Measurements from ENCODE around the gene CENPT. TPM values are rescaled to one million over a fixed set of nuclear protein-coding genes. Genes with fewer than 3 reads are reported as not detected.

Gene CENPT
- total RNA-seq, 1 donor from 2014 or later = 48.3 TPM

Other genes starting within 250 kb of the CENPT start
- gene CARMIL2, start 202.5 kb downstream of the CENPT start, total RNA-seq = 0.08 and 0.83 TPM in 2 replicates
- gene ACD, start 187.4 kb downstream of the CENPT start, total RNA-seq = 15.8 and 17.5 TPM in 2 replicates
- 3.4 and 4.1 TPM in 2 replicates for gene PARD6A, start 186.7 kb downstream of the CENPT start, total RNA-seq
- gene ENKD1, start 180.9 kb downstream of the CENPT start, total RNA-seq = 11.1 and 12.7 TPM in 2 replicates
- gene C16orf86, start 180.9 kb downstream of the CENPT start, total RNA-seq = 10.8 and 11.6 TPM in 2 replicates
- gene GFOD2, start 128.4 kb downstream of the CENPT start, total RNA-seq = 10.5 and 11.2 TPM in 2 replicates
- 6.9 and 9.4 TPM in 2 replicates for gene RANBP10, start 41.1 kb downstream of the CENPT start, total RNA-seq
- 1.1 and 4.5 TPM in 2 replicates for gene TSNAXIP1, start 40.8 kb downstream of the CENPT start, total RNA-seq
- gene THAP11, start 5.4 kb downstream of the CENPT start, total RNA-seq = 67.0 and 73.3 TPM in 2 replicates
- 120 and 182 TPM in 2 replicates for gene NUTF2, start 760 bp downstream of the CENPT start, total RNA-seq
- 147 and 164 TPM in 2 replicates for gene EDC4, start 25.4 kb upstream of the CENPT start, total RNA-seq
- 0.83 and 1.9 TPM in 2 replicates for gene NRN1L, start 37.2 kb upstream of the CENPT start, total RNA-seq
- 9.4 and 10.6 TPM in 2 replicates for gene PSKH1, start 45.6 kb upstream of the CENPT start, total RNA-seq
- gene CTRL, start 84.2 kb upstream of the CENPT start, total RNA-seq = 0.42 and 1.3 TPM in 2 replicates
- 23.4 and 39.3 TPM in 2 replicates for gene PSMB10, start 89.2 kb upstream of the CENPT start, total RNA-seq
- 15.3 and 25.1 TPM in 2 replicates for gene LCAT, start 96.4 kb upstream of the CENPT start, total RNA-seq
- 85.9 and 98.3 TPM in 2 replicates for gene SLC12A4, start 120.9 kb upstream of the CENPT start, total RNA-seq
- not detected in 2 replicates for gene DPEP3, start 132.8 kb upstream of the CENPT start, total RNA-seq
- gene DPEP2, start 151.8 kb upstream of the CENPT start, total RNA-seq = 0.05 TPM in 1 of 2 replicates, not detected in the other
- not detected in 2 replicates for gene DPEP2NB, start 168.2 kb upstream of the CENPT start, total RNA-seq
- gene DDX28, start 175.5 kb upstream of the CENPT start, total RNA-seq = 11.1 and 14.1 TPM in 2 replicates
- gene DUS2, start 175.6 kb upstream of the CENPT start, total RNA-seq = 20.7 and 20.8 TPM in 2 replicates
- gene NFATC3, start 237.7 kb upstream of the CENPT start, total RNA-seq = 36.7 and 40.8 TPM in 2 replicates